ENCODE data around the gene LEP. TPM values are rescaled to one million over a fixed set of nuclear protein-coding genes. Genes with fewer than 3 reads are reported as not detected.
"Not testable (repeated sequence)": the region's sequence is repeated elsewhere in the genome, so short reads cannot be mapped to it uniquely, and the experiment has no call there.

Gene LEP
- total RNA-seq, 1 donor from 2014 or later: 0.89 TPM

- no peak for DNase-seq (ENCODE audit: low spot score)
Measured at GRCh38 chr7:128271942-128272481, 30.9 kb downstream of the LEP start.

- no peak for DNase-seq (ENCODE audit: low spot score)
Measured at GRCh38 chr7:128274246-128274883, 33.3 kb downstream of the LEP start.

GRCh38 chr7:128274884-128275603, 34.0 kb downstream of the LEP start:
- DNase-seq (ENCODE audit: low spot score): no peak

GRCh38 chr7:128275681-128276080, 34.6 kb downstream of the LEP start:
- no peak for DNase-seq (ENCODE audit: low spot score)

- no peak for DNase-seq (ENCODE audit: low spot score)
Measured at GRCh38 chr7:128278366-128278765, 37.3 kb downstream of the LEP start.

- no peak for DNase-seq (ENCODE audit: low spot score)
Measured at GRCh38 chr7:128279124-128279713, 38.1 kb downstream of the LEP start.

GRCh38 chr7:128280451-128280850, 39.4 kb downstream of the LEP start:
- not testable (repeated sequence) for DNase-seq (ENCODE audit: low spot score)

GRCh38 chr7:128281605-128282380, 40.7 kb downstream of the LEP start:
- DNase-seq (ENCODE audit: low spot score): no peak

GRCh38 chr7:128284102-128284501, 43.0 kb downstream of the LEP start:
- no peak for DNase-seq (ENCODE audit: low spot score)

GRCh38 chr7:128287556-128287955, 46.5 kb downstream of the LEP start:
- no peak for DNase-seq (ENCODE audit: low spot score)

- DNase-seq (ENCODE audit: low spot score): not testable (repeated sequence)
Measured at GRCh38 chr7:128298004-128298403, 56.9 kb downstream of the LEP start.

- DNase-seq (ENCODE audit: low spot score): no peak
Measured at GRCh38 chr7:128299109-128299607, 58.1 kb downstream of the LEP start.

- no peak for DNase-seq (ENCODE audit: low spot score)
Measured at GRCh38 chr7:128302139-128302538, 61.1 kb downstream of the LEP start.

GRCh38 chr7:128303133-128303532, 62.1 kb downstream of the LEP start:
- no peak for DNase-seq (ENCODE audit: low spot score)

- DNase-seq (ENCODE audit: low spot score): no peak
Measured at GRCh38 chr7:128303643-128304042, 62.6 kb downstream of the LEP start.

- DNase-seq (ENCODE audit: low spot score): no peak
Measured at GRCh38 chr7:128304212-128304611, 63.1 kb downstream of the LEP start.

GRCh38 chr7:128307061-128307460, 66.0 kb downstream of the LEP start:
- DNase-seq (ENCODE audit: low spot score): no peak

Other genes starting within 250 kb of the LEP start
- 1.3 TPM for gene LRRC4, start 209.8 kb upstream of the LEP start, total RNA-seq
- gene RBM28, start 102.6 kb downstream of the LEP start, total RNA-seq: 48.8 TPM
- gene PRRT4, start 120.4 kb downstream of the LEP start, total RNA-seq: 0.49 TPM
- gene IMPDH1, start 168.7 kb downstream of the LEP start, total RNA-seq: 40.2 TPM
- gene HILPDA, start 214.6 kb downstream of the LEP start, total RNA-seq: 22.3 TPM
- gene METTL2B, start 235.5 kb downstream of the LEP start, total RNA-seq: 32.4 TPM

Measured in ureter (tissue), 1 donor.